ENCODE measurements around the gene CLSTN3. TPM values are rescaled to one million over a fixed set of nuclear protein-coding genes. Genes with fewer than 3 reads are reported as not detected.

CLSTN3 gene
- total and polyA plus RNA-seq, 10 of the 15 experiments (the other 5 are each of a cell fraction or from before 2014, with no cell fraction given) = 0.09 to 35.9 (median 11.3) TPM

GRCh38 chr12:7117670-7118069 is 12.5 kb upstream of the CLSTN3 start:
- H3K4me1 ChIP-seq (ENCODE audit: control insufficient read depth, insufficient read depth, low read length) = peaks cover 5% of the 10 kb centered on the region
- ATAC-seq = no peak
- POLR2A ChIA-PET = no interaction called here
- no peaks in the 10 kb centered on the region for H4K20me1 ChIP-seq (ENCODE audit: control insufficient read depth, insufficient read depth)
- H3K79me2 ChIP-seq (ENCODE audit: control insufficient read depth, insufficient read depth, low read length) = peaks cover 4% of the 10 kb centered on the region; the same call in 1 of the 2 replicates
- SMC1A ChIA-PET (ENCODE audit: uncharacterized antibody, unreplicated experiment) = no interaction called here
- in situ Hi-C loops (cut with MboI) = no loop called here
- CTCF ChIA-PET = no interaction called here
- DNase-seq (ENCODE audit: low read depth, low spot score) = no peak
- H3K4me3 ChIP-seq = no peak overlapping the region
- no peak overlapping the region for H3K4me2 ChIP-seq (ENCODE audit: control insufficient read depth, insufficient read depth)
- H3K27me3 ChIP-seq (replicated peaks in 1 of 2; ENCODE audit: control insufficient read depth in 2 of 2, insufficient read depth in 2 of 2, low read length in 1 of 2) = no peaks in the 10 kb centered on the region
- WGBS (ENCODE audit: insufficient coverage, insufficient replicate concordance, low lambda C conversion rate, missing lambda C conversion rate) = 97% methylated on average over 3 of the region's 3 CpGs
- no peaks in the 10 kb centered on the region for H3K9me3 ChIP-seq (replicated peaks; ENCODE audit: control insufficient read depth, insufficient read depth, low read length)
- H3K27ac ChIP-seq (ENCODE audit: control insufficient read depth, insufficient read depth) = no peak overlapping the region
- no peak overlapping the region for H2AFZ ChIP-seq (ENCODE audit: control insufficient read depth, low read depth, low read length)
- H3K36me3 ChIP-seq (ENCODE audit: control insufficient read depth in 2 of 2, insufficient read depth in 2 of 2, low read length in 1 of 2) = peaks cover 0 to 32% of the 10 kb centered on the region in 2 experiments; a peak in 3 of 4 replicates
- no TSS peak for BruUV-seq (replicated peaks)
- H3K9ac ChIP-seq (ENCODE audit: control insufficient read depth, insufficient read depth, low read length) = no peak overlapping the region
- RAD21 ChIA-PET (ENCODE audit: unreplicated experiment) = no interaction called here
- FAIRE-seq = no peak
- intact Hi-C loops (cut with micrococcal nuclease; ENCODE audit: unreplicated experiment) = no loop called here
- TF ChIP-seq ZNF622 (IDR thresholded peaks at IDR 0.05) (no peak), ZNF687 (IDR thresholded peaks at IDR 0.05) (no peak), MTA3 (IDR thresholded peaks at IDR 0.05; ENCODE audit: borderline replicate concordance, low read length) (no peak), CBX3 (IDR thresholded peaks at IDR 0.05; ENCODE audit: borderline replicate concordance, low read depth) (no peak), POLR2AphosphoS5 (IDR thresholded peaks at IDR 0.05; ENCODE audit: low read length) (no peak), LARP7 (IDR thresholded peaks at IDR 0.05) (no peak), NR2C2 (IDR thresholded peaks at IDR 0.05; ENCODE audit: borderline replicate concordance, control insufficient read depth, insufficient read length, low read depth) (no peak), ZNF384 (IDR thresholded peaks at IDR 0.05; ENCODE audit: borderline replicate concordance, low read depth, low read length) (no peak), EGR1 (IDR thresholded peaks at IDR 0.05; ENCODE audit: borderline replicate concordance in 1 of 2, low read depth in 2 of 2, low read length in 2 of 2) (no peak), ASH2L (IDR thresholded peaks at IDR 0.05; ENCODE audit: borderline replicate concordance, low read depth) (no peak), MTA2 (IDR thresholded peaks at IDR 0.05; ENCODE audit: low read depth) (no peak), JUND (IDR thresholded peaks at IDR 0.05; ENCODE audit: low read depth, low read length) (no peak), PKNOX1 (IDR thresholded peaks at IDR 0.05) (no peak), TBL1XR1 (IDR thresholded peaks at IDR 0.05; ENCODE audit: low read depth, low read length) (no peak), HSF1 (IDR thresholded peaks at IDR 0.05; ENCODE audit: low read depth, low read length) (no peak), RELB (IDR thresholded peaks at IDR 0.05; ENCODE audit: low read depth) (no peak)
